Stomach (tissue), 9 donors: Measurements from ENCODE around the gene DHX8. TPM values are rescaled to one million over a fixed set of nuclear protein-coding genes. Genes with fewer than 3 reads are reported as not detected.

Experiments
- DNase-seq, 2 donors: peaks; one replicate each; pipeline versions ENCODE4 v3.0.0 to v3.0.0-alpha.2; 2013 to 2019
- H3K27ac ChIP-seq, 5 donors: fragments of 200-600 bp in 4 of 5; sonication (generic) in 4 of 5; one replicate each; pipeline ENCODE4 v1.5.1; 2013 to 2019; ENCODE audit warnings: mild to moderate bottlenecking in 1 of 5, moderate library complexity in 1 of 5
- H3K27me3 ChIP-seq, 3 donors: fragments of 200-600 bp; sonication (generic); one replicate each; pipeline ENCODE4 v1.5.1; 2017 to 2019; ENCODE audit warnings: mixed run types in 1 of 3
- H3K36me3 ChIP-seq, 4 donors: fragments of 200-600 bp; sonication (generic); 1 replicate in 3 of 4; 2 replicates in 1 of 4; pipeline ENCODE4 v1.5.1; 2016 to 2019
- H3K4me1 ChIP-seq, 4 donors: fragments of 200-600 bp; sonication (generic); one replicate each; pipeline ENCODE4 v1.5.1; 2016 to 2019
- H3K4me3 ChIP-seq, 4 donors: fragments of 200-600 bp; sonication (generic) in 3 of 4; one replicate each; pipeline ENCODE4 v1.5.1; 2016 to 2019; ENCODE audit warnings: mild to moderate bottlenecking in 1 of 4
- H3K9me3 ChIP-seq, 4 donors: fragments of 200-600 bp; sonication (generic); one replicate each; pipeline ENCODE4 v1.5.1; 2016 to 2019
- CTCF ChIP-seq, 7 experiments: fragments of 450-650 bp in 4 of 7; fragments of 200-600 bp in 3 of 7; sonication (generic) in 3 of 7; IDR thresholded peaks; one replicate each; pipeline ENCODE4 v1.5.1; 2016 to 2019; ENCODE audit warnings: antibody characterized with exemption in 7 of 7, control low read depth in 2 of 7, mild to moderate bottlenecking in 1 of 7
- EP300 ChIP-seq: sonication (generic); formaldehyde crosslinking; IDR thresholded peaks from one replicate; pipeline ENCODE4 v1.6.1; 2017; ENCODE audit warnings: antibody characterized with exemption
- POLR2A ChIP-seq, 4 donors: fragments of 450-650 bp; IDR thresholded peaks; one replicate each; pipeline ENCODE4 v1.6.1; 2016; ENCODE audit warnings: antibody characterized with exemption in 4 of 4, control low read depth in 2 of 4, mild to moderate bottlenecking in 1 of 4, moderate library complexity in 1 of 4
- POLR2AphosphoS5 ChIP-seq, 3 donors: sonication (generic); formaldehyde crosslinking; IDR thresholded peaks; one replicate each; pipeline ENCODE4 v1.6.1; 2016; ENCODE audit warnings: antibody characterized with exemption in 3 of 3
- WGBS, 5 donors: extraction: QIAGEN DNeasy Blood & Tissue Kit in 3 of 5; methylation state at CpG; one replicate each; pipeline versions ENCODE4 v1.1.5 to v1.1.7; 2013 to 2018; 5-methylcytosine and 5-hydroxymethylcytosine counted together
- intact Hi-C: fragments of 100-400 bp; cut with DNase I; formaldehyde crosslinking; loops from one replicate; pipeline ENCODE4 v1.15.1; 2023; ENCODE audit warnings: low total_unique reads
- polyA plus RNA-seq, 3 donors: library from polyadenylated mRNA; stranded (reverse); fragments of 200-250 nt; gene quantifications; one replicate each; pipeline ENCODE4 v1.2.3, GENCODE V29; 2013
- total RNA-seq, 5 donors: library from RNA; depleted of rRNA; stranded (reverse); fragments of >200 nt; gene quantifications; one replicate each; pipeline versions ENCODE4 v1.1.0 to v1.2.3, GENCODE V29; 2014 to 2016
- donor health status: healthy with polysubstance abuse.
- donor health status: Bipolar disorder and iron deficiency.
- donor health status: healthy.

Gene DHX8
- total and polyA plus RNA-seq, 8 donors = 9.2 to 137 (median 25.0) TPM

GRCh38 chr17:43531955-43532354, 48.2 kb downstream of the DHX8 start:
- H3K27me3 ChIP-seq = no peaks in the 10 kb centered on the region
- WGBS, 5 donors = 76 to 81% (median 78%) methylated on average over 8 of the region's 8 CpGs
- intact Hi-C loops = no loop called here
- peaks cover 16 to 25% (median 20%) of the 10 kb centered on the region in 4 donors for H3K4me1 ChIP-seq
- no peak overlapping the region for H3K27ac ChIP-seq
- H3K36me3 ChIP-seq = peaks cover 0 to 20% (median 15%) of the 10 kb centered on the region in 4 donors
- DNase-seq = no peak
- TF ChIP-seq EP300 = no peak
- no peak overlapping the region for H3K4me3 ChIP-seq
- H3K9me3 ChIP-seq = no peaks in the 10 kb centered on the region

- TF ChIP-seq POLR2AphosphoS5 (IDR thresholded peaks at IDR 0.05) = no peak
- no peak for TF ChIP-seq CTCF (IDR thresholded peaks at IDR 0.05)
- TF ChIP-seq POLR2A (IDR thresholded peaks at IDR 0.05) = no peak
- no peak for TF ChIP-seq EP300
- WGBS, 5 donors = 44 to 77% (median 60%) methylated on average over 10 of the region's 10 CpGs
- no peaks in the 10 kb centered on the region for H3K27me3 ChIP-seq
- peak in 1 of 2 donors; percentile 64 for DNase-seq
- peaks cover 16 to 25% (median 20%) of the 10 kb centered on the region in 4 donors for H3K4me1 ChIP-seq
- no peak overlapping the region for H3K27ac ChIP-seq
- H3K9me3 ChIP-seq = no peaks in the 10 kb centered on the region
- no peak overlapping the region for H3K4me3 ChIP-seq
- intact Hi-C loops = no loop called here
- peaks cover 0 to 14% (median 9%) of the 10 kb centered on the region in 4 donors for H3K36me3 ChIP-seq
These were observed 48.8 kb downstream of the DHX8 start for GRCh38 chr17:43532581-43532980.

- intact Hi-C loops = no loop called here
- Histone ChIP-seq H3K9me3 (no peaks in the 10 kb centered on the region), H3K36me3 (peaks cover 0 to 2% (median under 1%) of the 10 kb centered on the region in 4 donors), H3K27me3 (no peaks in the 10 kb centered on the region), H3K4me3 (no peak overlapping the region), H3K4me1 (peaks cover 9 to 18% (median 17%) of the 10 kb centered on the region in 4 donors), H3K27ac (no peak overlapping the region)
- TF ChIP-seq EP300 = no peak
- no peak for TF ChIP-seq CTCF (IDR thresholded peaks at IDR 0.05)
- no peak for TF ChIP-seq POLR2A (IDR thresholded peaks at IDR 0.05)
- no peak for TF ChIP-seq POLR2AphosphoS5 (IDR thresholded peaks at IDR 0.05)
- 93 to 100% (median 97%) methylated on average over 2 to 4 of the region's 4 CpGs for WGBS, 5 donors
- no peak for DNase-seq
These were observed 49.9 kb downstream of the DHX8 start for GRCh38 chr17:43533699-43534098.

- 67 to 83% (median 74%) methylated on average over 5 of the region's 5 CpGs for WGBS, 5 donors
These were observed 51.1 kb downstream of the DHX8 start for GRCh38 chr17:43534909-43535308.

More at GRCh38 chr17:43534909-43535308, 51.1 kb downstream of the DHX8 start:
- DNase-seq = no peak
- intact Hi-C loops = no loop called here
- no peak for TF ChIP-seq POLR2A (IDR thresholded peaks at IDR 0.05)
- TF ChIP-seq POLR2AphosphoS5 (IDR thresholded peaks at IDR 0.05) = no peak
- TF ChIP-seq EP300 = no peak
- no peak for TF ChIP-seq CTCF (IDR thresholded peaks at IDR 0.05)
- Histone ChIP-seq H3K4me3 (no peak overlapping the region), H3K36me3 (no peaks in the 10 kb centered on the region), H3K27me3 (no peaks in the 10 kb centered on the region), H3K9me3 (no peaks in the 10 kb centered on the region), H3K4me1 (peaks cover 4 to 13% (median 11%) of the 10 kb centered on the region in 4 donors), H3K27ac (no peak overlapping the region)
